SK-MEL-5 (cell line): ENCODE measurements around the gene GAREM1. TPM values are rescaled to one million over a fixed set of nuclear protein-coding genes. Genes with fewer than 3 reads are reported as not detected.
"Not testable (repeated sequence)": the region's sequence is repeated elsewhere in the genome, so short reads cannot be mapped to it uniquely, and the experiment has no call there.

Experiments used
- DNase-seq: peaks from one replicate; pipeline ENCODE4 v3.0.0-alpha.2; 2016; ENCODE audit warnings: low read depth, low spot score
- in situ Hi-C: cut with HindIII; loops from 2 replicates; pipeline ENCODE4 v1.10.0; 2016; ENCODE audit warnings: low sequenced_read_pairs, high pct_unique_total_duplicates, low pct_unique_long_range_greater_than_20kb
- polyA plus RNA-seq, 2 experiments: library from polyadenylated mRNA; depleted of rRNA; stranded (reverse); fragments of >200 nt; gene quantifications; 2 replicates each; pipeline ENCODE4 v1.2.3, GENCODE V29; 2015
- total RNA-seq: library from RNA; depleted of rRNA; stranded (reverse); fragments of >200 nt; shearing (Covaris generic); gene quantifications from 2 replicates; pipeline ENCODE4 v1.2.3, GENCODE V29; 2014; rRNA removed

GAREM1 gene
- 6.9 and 8.6 TPM in 2 replicates for total RNA-seq
- 7.0 and 8.8 TPM in 2 replicates for polyA plus RNA-seq (2015; cell fraction: cytosol; rRNA removed)
- 2.6 and 5.6 TPM in 2 replicates for polyA plus RNA-seq (2015; cell fraction: nucleus; rRNA removed)

- in situ Hi-C loops: no loop called here
- DNase-seq: peak; percentile 95
Observed at GRCh38 chr18:32470714-32471633, at the start of gene GAREM1. GAREM1 (minus strand) TSS chr18:32470882; CDS start chr18:32470428, 454 bp downstream.

- in situ Hi-C loops: no loop called here
- no peak for DNase-seq
Observed at GRCh38 chr18:32511147-32511546, 40.5 kb upstream of the GAREM1 start.

DNA sequence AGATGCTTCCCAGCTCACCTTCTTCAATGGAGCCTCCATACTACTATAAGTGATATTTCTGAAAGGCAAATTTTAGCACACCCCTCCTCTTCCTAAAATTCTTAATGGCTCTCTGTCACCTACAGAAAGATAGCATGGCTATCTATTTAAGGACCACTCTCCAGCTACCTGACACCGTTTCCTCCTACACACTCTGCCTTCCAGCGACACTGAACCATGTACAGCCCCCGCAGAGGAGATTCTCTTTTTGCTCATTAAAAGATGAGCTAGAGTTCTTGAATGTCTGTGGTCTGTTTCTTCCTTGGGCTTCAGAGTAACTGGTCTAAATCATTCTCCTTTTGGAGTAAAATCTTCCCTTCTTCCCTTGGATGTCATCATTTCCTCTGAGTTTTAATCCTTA is 38.4 kb upstream of the GAREM1 start:
- in situ Hi-C loops: no loop called here
- no peak for DNase-seq

- no peak for DNase-seq
- in situ Hi-C loops: no loop called here
Observed at GRCh38 chr18:32507093-32507492, 36.4 kb upstream of the GAREM1 start.

DNA sequence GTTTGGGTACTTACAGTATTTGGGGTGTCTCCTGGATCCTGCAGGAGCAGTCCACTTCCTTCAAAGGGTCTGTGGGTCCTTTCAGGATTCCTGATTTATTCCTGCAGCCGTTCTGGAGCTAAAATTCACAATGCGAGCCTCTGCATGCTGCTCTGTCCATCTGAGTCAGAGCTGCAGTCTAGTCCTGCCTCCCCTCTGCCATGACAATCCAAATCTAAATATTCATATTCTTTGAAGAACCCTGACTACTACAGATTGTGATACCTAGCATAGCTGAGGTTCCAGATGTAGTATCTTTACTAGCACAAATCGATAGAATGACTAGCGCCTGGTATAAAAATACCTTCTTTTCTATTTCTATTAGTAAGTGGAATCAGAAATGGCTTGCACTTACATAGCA is 31.3 kb upstream of the GAREM1 start:
- no peak for DNase-seq
- in situ Hi-C loops: no loop called here

DNA sequence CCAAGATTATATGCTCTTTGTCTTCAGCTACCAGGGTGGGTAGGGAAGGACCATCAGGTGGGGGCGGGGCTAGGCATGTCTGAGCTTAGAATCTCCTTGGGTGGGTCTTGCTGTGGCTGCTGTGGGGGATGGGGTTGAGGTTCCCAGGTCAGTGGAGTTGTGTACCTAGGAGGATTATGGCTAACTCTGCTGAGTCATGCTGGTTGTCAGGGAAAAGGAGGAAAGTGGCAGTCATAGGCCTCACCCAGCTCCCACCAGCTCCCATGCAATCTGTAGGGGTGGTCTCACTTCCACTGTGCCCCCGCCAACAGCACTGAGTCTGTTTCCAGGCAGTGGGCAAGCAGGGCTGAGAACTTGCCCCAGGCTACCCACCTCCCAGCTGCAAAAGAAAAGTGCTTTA is 30.6 kb upstream of the GAREM1 start:
- in situ Hi-C loops, DNase-seq: not testable (repeated sequence)

GRCh38 chr18:32483002-32483401 is 12.3 kb upstream of the GAREM1 start:
- in situ Hi-C loops: no loop called here
- no peak for DNase-seq

GRCh38 chr18:32482117-32482516 is 11.4 kb upstream of the GAREM1 start:
- in situ Hi-C loops: no loop called here
- no peak for DNase-seq

DNA sequence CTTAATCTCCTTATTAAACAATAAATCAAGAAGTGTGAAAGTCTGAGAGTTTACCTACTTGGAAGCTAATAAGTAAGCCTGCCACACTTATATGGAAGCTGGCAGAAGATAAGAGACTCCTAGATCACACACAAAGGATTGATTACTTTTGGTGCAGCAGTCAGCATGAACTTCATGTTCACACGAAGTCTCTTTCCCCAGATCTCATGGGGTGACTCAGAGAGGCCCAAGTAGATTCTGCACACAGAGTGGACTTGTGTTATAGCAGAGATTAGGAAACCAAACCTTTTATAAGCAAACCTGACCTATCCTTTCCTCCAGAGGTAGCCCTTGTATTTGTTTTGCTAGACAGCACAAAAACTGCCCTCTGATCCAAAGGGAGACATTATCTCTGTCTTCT is 9.9 kb upstream of the GAREM1 start:
- in situ Hi-C loops: no loop called here
- no peak for DNase-seq

DNA sequence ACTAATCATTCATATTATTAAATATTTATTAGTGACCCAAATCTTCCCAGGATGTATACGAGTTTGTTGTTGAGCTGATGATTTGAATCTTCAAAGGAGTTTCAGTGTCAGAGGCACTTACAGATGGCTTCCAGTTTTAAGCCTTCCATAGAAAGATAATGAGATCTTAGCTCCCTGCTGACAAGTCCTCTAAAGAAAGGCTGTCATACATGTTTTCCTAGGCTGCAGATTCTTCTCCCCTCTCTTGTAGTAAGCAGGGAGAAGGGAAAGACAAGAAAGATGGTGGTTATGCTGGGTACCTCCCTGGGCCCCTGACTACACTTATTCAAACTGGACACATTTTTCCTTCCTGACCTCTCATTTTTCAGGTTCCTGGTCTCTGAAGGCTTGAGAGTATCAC is 8.1 kb upstream of the GAREM1 start:
- in situ Hi-C loops: no loop called here
- no peak for DNase-seq

GRCh38 chr18:32478317-32478716 is 7.6 kb upstream of the GAREM1 start:
- DNase-seq: peak; percentile 10
- in situ Hi-C loops: no loop called here

DNA sequence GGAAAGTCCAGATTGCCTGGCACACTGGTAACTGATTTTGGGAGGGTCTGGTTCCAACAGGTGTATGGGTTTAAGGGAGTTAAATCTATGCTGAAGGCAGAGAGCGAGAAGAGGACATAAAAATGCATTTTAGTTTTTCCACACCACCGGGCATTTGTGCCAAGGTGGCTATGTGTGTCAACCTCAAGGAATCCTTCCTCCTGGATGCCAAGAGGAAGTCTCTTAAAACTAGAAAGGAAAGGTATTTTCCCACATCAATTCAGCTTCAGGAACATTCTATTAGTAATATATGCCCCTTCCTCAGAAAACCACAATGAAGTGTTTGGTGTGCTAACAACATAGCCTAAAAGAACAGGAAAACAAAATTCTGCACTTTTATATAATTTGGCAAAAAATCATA is 5.4 kb upstream of the GAREM1 start:
- in situ Hi-C loops: no loop called here
- DNase-seq: no peak

DNA sequence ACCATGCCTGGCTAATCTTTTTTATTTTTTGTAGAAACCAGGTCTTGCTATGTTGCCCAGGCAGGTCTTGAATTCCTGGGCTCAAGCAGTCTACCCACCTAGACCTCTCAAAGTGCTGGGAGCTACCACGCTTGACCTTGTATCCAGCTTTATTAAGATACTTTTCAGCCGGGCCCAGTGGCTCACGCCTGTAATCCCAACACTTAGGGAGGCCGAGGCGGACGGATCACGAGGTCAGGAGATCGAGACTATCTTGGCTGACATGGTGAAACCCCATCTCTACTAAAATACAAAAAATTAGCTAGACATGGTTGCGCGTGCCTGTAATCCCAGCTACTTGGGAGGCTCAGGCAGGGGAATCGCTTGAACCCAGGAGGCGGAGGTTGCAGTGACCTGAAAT is 4.4 kb upstream of the GAREM1 start:
- in situ Hi-C loops, DNase-seq: not testable (repeated sequence)

GRCh38 chr18:32473325-32473724 is 2.6 kb upstream of the GAREM1 start:
- no peak for DNase-seq
- in situ Hi-C loops: no loop called here

DNA sequence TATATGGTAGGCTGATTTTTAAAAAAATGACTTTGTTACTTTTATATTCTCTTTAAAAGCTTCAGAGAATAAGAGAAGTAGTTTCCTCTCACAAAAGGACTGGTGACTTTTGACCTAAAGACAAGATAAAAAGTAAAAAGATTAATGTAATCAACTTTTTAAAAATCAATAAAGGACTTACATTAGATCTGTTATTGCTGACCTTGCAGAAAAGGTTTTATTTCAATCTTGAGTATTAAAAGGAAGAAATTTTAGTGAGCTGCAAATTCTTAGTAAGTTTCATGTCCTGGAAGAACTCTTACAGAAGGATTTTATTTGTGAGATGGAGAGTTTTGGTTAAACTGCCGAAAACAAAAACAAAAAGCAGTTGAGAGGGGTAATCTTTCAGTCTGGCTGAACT is 2.2 kb upstream of the GAREM1 start:
- DNase-seq: no peak
- in situ Hi-C loops: no loop called here

- in situ Hi-C loops: no loop called here
- DNase-seq: no peak
Observed at GRCh38 chr18:32470460-32470713, 295 bp downstream of the GAREM1 start.

GRCh38 chr18:32469691-32470459 is 807 bp downstream of the GAREM1 start:
- peak; percentile 27 for DNase-seq
- in situ Hi-C loops: no loop called here

DNA sequence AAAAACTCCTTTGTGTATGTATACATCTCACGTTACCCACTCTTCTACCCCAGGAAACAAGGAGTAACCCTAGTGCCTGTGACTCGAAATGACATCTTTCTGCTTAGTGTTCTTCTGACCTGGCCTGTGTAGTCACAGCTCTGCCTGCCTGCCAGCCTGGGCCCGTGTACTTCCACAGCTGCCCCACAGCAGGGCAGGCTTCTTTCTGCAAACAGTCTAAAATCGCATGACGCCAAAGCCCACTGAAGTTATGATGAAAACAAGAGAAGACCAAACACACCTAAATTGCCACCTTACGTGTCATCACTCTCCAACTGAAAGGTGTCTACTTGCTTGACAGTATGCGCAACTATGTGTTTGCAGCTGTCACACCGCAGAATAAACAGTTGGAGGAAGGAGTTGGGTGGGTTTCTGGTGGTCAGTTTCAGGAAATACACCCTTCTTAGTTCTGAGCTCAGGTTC is 1.5 kb downstream of the GAREM1 start:
- in situ Hi-C loops: no loop called here

More for the DNA sequence above, 1.5 kb downstream of the GAREM1 start:
- DNase-seq: peak; percentile 20
